ENCODE measurements around the gene FBLN7. TPM values are rescaled to one million over a fixed set of nuclear protein-coding genes. Genes with fewer than 3 reads are reported as not detected.

Gene FBLN7
- total RNA-seq, 1 experiment from 2014 or later: 0.04 TPM

DNA sequence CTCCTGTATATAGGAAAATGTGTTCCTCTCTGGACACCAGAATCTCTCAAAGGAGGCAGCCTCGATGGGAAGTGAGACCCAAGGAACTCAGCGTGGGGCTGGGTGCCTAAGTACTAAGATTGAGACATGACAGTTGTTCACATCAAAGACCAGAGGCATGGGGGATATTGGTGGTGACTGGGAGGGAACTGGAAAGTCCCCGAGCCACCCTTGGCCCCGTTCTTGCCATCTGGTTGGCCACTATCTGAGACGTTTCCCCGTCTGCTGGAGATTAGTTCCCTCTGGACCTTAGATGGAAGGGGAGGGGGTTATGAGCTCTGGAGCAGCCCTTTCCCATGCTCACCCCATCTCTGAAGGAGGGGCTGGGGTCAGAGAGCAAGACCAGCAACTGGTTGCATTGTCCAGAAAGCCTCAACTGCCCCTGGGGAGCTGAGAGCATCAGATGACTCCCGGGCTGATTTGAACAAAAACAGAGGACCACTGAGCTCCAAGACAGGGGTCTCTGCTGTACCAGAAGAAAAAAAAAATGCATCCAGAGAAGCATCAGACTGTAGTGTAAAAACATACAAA, 11.8 kb downstream of the FBLN7 start:
- no peaks in the 10 kb centered on the region for H3K4me1 ChIP-seq
- no peak for DNase-seq
- H3K27ac ChIP-seq: no peak overlapping the region
- no peaks in the 10 kb centered on the region for H3K9me3 ChIP-seq (replicated peaks)
- no peaks in the 10 kb centered on the region for H3K36me3 ChIP-seq
- no peak overlapping the region for H3K4me3 ChIP-seq
- H3K27me3 ChIP-seq: no peaks in the 10 kb centered on the region

DNA sequence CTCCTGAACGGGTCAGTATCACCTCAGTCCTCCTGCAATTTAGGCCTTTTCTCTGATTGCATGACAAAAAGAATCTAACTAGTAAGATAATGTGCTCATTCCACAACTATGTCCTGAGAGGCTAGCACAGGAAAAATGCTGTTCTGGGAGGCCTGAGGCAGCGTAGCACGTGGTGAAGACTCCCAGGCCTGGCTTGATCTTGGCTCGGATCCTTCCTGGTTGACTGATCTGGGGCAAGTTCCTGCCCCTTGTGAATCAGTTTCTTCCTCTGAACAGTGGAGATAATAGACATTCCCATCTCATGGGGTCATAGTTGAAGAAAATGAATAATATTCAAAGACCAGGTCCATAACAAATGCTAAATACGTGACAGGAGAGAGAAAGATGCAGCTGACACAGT, 12.3 kb downstream of the FBLN7 start:
- H3K9me3 ChIP-seq (replicated peaks): no peaks in the 10 kb centered on the region
- H3K27ac ChIP-seq: no peak overlapping the region
- no peaks in the 10 kb centered on the region for H3K36me3 ChIP-seq
- H3K4me1 ChIP-seq: peaks cover 3% of the 10 kb centered on the region
- H3K27me3 ChIP-seq: no peaks in the 10 kb centered on the region
- DNase-seq: no peak
- no peak overlapping the region for H3K4me3 ChIP-seq

DNA sequence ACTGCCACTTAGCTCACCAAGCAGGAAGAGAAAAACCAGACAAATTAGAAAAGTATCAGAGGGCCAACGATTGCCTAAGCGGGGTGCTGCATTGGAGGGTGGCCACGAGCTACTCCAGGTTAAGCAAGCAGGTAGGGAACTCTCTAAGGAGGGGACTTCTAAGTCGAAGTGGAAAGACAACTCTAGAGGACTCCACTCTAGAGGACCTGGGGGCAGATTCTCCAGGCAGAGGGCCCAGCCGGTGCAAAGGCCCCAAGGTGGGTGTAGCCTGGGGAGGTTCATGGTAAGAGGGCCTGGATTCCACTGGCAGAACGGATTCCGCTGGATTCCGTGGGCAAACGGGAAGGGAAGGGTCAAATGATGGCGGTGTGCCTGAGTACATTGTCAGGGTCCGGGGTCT, 12.7 kb downstream of the FBLN7 start:
- DNase-seq: no peak

DNA sequence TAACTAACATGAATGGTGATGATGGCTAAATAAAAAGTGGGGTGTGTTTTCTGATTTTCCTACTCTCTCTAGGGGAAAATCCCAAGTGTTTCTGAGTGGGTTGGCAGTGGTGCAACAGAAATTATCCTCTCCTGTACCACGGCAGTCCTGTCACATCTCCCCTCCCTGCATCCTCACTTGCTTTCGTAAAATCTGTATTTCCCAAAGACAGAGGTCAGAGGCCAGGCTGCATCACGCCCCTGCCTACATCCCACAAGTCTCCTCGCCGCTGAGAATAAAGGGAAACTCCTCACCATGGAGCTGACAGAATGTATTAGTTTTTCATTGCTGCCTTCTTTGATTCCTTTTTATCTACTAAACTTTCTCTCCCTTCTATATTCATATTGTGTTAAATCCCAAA, 13.1 kb downstream of the FBLN7 start:
- H3K36me3 ChIP-seq: no peaks in the 10 kb centered on the region
- peaks cover 4% of the 10 kb centered on the region for H3K4me1 ChIP-seq
- no peak overlapping the region for H3K4me3 ChIP-seq
- no peaks in the 10 kb centered on the region for H3K27me3 ChIP-seq
- no peaks in the 10 kb centered on the region for H3K9me3 ChIP-seq (replicated peaks)
- H3K27ac ChIP-seq: no peak overlapping the region
- DNase-seq: no peak

More for the DNA sequence above, 12.7 kb downstream of the FBLN7 start:
- no peaks in the 10 kb centered on the region for H3K9me3 ChIP-seq (replicated peaks)
- peaks cover 4% of the 10 kb centered on the region for H3K4me1 ChIP-seq
- no peaks in the 10 kb centered on the region for H3K36me3 ChIP-seq
- H3K27me3 ChIP-seq: no peaks in the 10 kb centered on the region
- H3K4me3 ChIP-seq: no peak overlapping the region
- H3K27ac ChIP-seq: no peak overlapping the region

DNA sequence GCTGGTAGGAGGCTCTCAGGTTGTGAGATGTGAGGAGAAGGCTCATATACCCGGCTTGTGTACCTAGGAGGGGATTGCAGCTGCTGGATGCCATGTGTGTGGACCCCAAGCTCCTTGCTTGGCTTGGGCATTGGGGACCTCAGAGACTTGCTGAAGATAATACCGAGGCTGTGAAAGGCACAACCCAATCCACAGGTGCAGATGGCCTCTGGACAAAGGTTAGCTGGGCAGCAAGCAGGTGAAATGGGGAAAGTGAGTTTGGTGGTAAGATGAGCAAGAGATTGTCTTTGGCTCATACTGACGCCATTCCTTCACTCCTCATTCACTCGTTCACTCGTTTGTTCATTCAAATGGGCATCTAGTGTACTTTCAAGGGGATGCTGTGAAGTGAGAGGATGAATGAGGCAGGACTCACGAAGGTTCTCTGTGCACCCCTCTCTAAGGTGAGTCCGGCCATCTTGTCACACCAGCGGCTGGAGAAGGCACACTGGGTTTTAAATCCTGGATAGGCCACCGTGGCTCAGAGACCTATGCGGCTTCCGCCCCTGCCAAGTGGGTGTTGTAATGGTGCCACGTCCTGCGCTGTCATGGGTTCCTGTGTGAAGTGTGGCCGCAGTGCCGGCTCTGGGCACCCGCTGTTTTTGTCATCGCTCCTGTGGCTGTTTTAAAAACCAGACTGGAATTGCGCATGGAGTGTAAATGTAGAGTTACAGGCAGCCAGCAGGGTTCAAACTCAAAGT, 13.7 kb downstream of the FBLN7 start:
- H3K4me1 ChIP-seq: peaks cover 4% of the 10 kb centered on the region
- no peaks in the 10 kb centered on the region for H3K36me3 ChIP-seq
- no peak for DNase-seq
- no peaks in the 10 kb centered on the region for H3K9me3 ChIP-seq (replicated peaks)
- H3K27me3 ChIP-seq: no peaks in the 10 kb centered on the region
- no peak overlapping the region for H3K4me3 ChIP-seq
- no peak overlapping the region for H3K27ac ChIP-seq

DNA sequence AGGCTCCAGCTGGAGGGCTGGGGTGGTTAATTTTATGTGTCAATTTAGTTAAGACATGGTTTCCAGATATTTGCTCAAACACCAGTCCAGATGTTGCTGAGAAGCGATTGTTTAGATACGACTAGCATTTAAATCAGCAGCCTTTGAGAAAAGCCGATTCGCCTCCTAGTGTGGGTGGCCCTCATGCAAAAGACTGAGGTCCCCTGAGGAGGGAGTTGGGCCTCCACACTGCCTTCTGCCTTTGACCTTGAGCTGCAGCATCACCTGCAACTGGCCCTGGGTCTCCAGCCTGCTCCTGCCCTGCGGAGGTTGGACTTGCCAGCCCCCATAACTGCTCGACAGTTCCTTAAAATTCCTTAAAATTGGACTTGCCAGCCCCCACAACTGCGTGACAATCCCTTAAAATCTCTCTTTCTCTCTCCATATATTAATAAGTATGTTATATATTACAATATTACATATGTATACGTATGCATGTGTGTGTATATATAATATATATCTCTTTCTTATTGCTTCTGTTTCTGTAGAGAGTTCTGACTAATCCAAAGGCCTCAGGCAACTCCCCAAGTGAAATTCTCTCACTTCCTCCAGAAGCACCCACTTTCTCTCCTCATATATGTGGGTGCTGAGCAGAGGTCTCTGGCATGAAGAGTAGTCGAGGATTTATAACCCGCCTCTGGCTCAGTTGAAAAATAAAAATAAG, 14.4 kb downstream of the FBLN7 start:
- H3K4me3 ChIP-seq: no peak overlapping the region
- no peaks in the 10 kb centered on the region for H3K27me3 ChIP-seq
- H3K27ac ChIP-seq: no peak overlapping the region
- no peaks in the 10 kb centered on the region for H3K9me3 ChIP-seq (replicated peaks)
- H3K4me1 ChIP-seq: peaks cover 4% of the 10 kb centered on the region
- DNase-seq: no peak
- no peaks in the 10 kb centered on the region for H3K36me3 ChIP-seq

DNA sequence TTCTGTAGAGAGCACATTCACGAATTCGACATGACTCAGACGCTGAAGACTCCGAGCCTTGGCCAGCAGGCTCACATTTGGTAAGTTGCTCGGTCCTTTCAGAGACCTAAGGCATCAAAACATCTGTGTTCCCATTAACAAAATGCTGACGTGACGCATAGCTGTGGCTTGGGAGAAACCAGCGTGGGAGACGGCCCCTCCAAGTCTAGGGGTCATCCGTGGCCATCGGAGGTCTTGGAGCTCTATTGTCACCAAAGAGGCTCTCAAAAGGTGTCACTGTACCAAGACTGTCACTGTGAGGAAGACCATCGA, 14.9 kb downstream of the FBLN7 start:
- H3K27me3 ChIP-seq: no peaks in the 10 kb centered on the region
- H3K9me3 ChIP-seq (replicated peaks): no peaks in the 10 kb centered on the region
- H3K4me3 ChIP-seq: no peak overlapping the region
- no peak overlapping the region for H3K27ac ChIP-seq
- no peak for DNase-seq
- peaks cover 4% of the 10 kb centered on the region for H3K4me1 ChIP-seq
- no peaks in the 10 kb centered on the region for H3K36me3 ChIP-seq

DNA sequence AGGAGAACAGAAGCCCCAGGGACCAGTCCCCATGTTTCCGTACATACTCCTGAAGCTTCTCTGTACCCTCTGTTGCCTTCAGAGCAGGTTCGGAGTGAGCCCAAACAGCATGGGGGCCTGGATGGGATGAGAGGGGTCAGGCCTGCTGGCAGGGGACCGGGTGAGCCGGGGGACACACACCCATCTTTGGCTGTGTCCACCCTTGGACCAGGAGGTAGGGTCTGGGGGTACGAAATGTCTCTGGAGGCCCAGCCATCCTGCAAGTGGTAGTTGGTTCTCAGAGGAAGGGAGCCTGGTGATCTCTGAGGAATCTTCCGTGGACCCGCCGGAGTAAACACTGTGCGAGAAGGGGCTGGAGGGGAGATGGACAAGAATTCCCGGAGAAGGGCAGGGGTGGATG, 15.3 kb downstream of the FBLN7 start:
- DNase-seq: no peak
- H3K27ac ChIP-seq: no peak overlapping the region
- H3K27me3 ChIP-seq: no peaks in the 10 kb centered on the region

DNA sequence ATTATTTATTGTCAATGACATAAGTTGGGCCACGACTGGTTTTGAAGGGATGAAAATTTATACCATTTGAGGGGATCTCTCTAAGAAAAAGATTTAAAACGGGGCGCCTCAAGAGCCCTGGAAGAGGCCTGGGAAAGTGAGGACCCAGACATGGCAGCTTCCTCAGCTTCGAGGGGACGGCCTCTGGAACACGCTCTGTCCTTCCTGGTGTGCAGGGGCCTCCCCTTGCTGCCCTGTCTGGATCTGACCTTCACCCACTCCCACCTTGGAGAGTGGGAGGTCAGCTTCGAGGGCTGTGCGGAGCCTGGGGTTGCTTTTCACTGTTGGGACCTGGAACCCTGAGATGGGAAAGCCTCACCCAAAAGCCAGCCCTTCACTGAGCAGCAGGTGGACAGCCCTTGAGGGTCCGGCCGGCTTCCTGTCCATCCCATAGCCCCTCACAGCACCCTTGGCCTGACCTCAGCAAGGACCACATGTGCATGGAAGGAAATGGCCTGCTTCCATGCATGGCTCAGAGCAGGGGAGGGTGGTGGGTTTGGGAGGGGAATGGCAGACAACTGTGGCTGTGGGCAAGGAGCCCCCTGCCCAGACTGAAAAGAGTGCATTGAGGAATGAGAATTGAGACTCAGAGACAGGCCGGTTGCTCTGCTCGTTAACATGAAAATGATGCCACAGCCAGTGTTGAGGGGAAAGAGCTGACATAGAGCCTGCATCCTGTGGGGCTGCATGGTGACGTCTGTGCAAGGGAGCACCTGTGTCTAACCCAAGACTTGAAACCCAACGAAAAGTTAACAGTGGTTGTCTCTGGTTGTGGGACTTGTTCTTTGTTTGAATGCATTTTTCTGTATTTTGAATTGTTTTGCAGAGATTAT, 16.3 kb downstream of the FBLN7 start:
- H3K27ac ChIP-seq: no peak overlapping the region
- DNase-seq: no peak
- no peak overlapping the region for H3K4me3 ChIP-seq
- no peaks in the 10 kb centered on the region for H3K9me3 ChIP-seq (replicated peaks)
- no peaks in the 10 kb centered on the region for H3K27me3 ChIP-seq
- no peaks in the 10 kb centered on the region for H3K36me3 ChIP-seq
- H3K4me1 ChIP-seq: peaks cover 4% of the 10 kb centered on the region

More for the DNA sequence above, 15.3 kb downstream of the FBLN7 start:
- Histone ChIP-seq H3K4me3 (no peak overlapping the region), H3K9me3 (replicated peaks) (no peaks in the 10 kb centered on the region), H3K36me3 (no peaks in the 10 kb centered on the region), H3K4me1 (peaks cover 4% of the 10 kb centered on the region)

DNA sequence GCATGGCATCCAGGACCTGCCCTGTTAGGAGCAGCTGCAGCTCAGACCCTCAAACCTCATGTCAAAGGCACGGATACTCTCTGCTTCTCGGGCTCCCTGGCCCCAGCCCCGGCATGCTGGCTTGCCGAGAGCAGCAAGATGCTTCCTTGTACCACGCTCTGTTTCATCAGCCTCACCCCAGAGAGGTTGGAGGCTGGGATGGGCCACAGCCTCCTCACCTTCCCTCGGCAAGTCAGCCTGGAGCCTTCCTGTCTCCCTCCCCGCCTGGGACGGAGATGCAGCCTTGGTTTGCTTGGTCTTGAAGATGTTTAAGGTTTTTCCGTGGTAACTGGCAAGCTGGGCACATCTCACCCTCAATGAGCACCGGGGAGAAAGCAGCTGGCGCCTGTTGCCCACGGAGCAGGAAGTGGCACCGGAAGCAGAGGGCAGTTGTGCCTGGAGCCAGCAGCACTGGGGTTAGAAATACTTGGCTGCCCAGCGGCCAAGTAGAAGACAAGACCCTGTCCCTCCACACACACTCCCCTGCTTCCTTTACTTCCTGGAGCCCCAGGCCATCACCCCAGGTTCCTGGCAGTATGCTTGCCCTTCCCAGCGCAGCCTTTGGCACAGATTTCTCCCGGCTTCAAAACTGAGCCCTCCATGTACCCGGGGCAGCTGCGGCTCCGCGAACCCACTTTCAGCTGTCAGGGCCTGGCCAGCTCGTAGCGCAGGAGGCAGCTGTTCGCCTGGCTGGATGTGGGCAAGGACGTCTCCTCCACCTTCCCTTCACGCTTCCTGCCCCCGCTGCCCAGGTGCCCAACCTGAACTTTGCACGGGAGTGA, 17.4 kb downstream of the FBLN7 start:
- peak; percentile 77 to 80 for DNase-seq
- Histone ChIP-seq H3K27ac (peak overlapping the region; percentile 86), H3K9me3 (replicated peaks) (no peaks in the 10 kb centered on the region), H3K4me1 (peaks cover 4% of the 10 kb centered on the region), H3K36me3 (no peaks in the 10 kb centered on the region), H3K27me3 (no peaks in the 10 kb centered on the region), H3K4me3 (peak overlapping the region; percentile 44)

DNA sequence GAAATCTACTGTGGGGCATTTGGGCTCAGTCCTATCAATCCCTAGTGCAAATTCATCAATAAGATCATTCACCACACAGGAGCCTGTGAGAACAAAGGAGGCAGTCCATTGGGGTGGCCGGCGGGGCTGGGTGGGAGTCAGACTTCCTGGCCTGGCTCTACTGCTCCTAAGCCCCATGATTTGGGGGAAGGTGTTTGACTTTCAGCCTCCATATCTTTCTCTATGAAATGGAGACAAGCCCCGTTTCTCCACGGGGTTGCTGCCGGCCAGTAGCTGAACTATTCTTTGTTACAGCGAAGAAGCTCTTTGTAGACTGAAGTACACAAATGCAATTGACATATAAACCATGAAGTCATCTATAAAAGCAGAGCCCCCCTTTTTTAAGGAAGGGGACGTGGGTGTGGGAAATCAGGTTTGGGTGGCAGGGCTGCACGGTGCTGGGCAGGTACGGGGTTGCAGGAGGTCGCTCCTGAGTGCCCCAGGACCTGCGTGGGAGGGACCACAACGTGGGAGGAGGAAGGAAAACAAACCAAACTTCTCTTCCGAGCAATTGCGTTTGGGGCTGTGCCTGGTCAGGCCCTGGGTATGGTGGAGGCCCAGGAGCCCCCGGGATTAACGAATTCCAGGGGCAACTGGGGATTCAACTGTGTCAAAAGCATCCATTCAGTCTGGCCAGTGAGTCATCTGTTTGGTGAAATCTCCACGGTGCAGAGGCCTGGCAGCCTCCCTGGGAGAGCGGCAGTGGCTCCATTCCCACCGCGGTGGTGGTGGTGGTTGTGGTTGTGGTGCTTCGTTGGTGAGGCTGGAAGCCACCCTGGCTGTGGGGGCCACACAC, 18.2 kb downstream of the FBLN7 start:
- Histone ChIP-seq H3K27ac (peak overlapping the region; percentile 86), H3K4me1 (peaks cover 4% of the 10 kb centered on the region)
- peak; percentile 81 to 88 for DNase-seq

DNA sequence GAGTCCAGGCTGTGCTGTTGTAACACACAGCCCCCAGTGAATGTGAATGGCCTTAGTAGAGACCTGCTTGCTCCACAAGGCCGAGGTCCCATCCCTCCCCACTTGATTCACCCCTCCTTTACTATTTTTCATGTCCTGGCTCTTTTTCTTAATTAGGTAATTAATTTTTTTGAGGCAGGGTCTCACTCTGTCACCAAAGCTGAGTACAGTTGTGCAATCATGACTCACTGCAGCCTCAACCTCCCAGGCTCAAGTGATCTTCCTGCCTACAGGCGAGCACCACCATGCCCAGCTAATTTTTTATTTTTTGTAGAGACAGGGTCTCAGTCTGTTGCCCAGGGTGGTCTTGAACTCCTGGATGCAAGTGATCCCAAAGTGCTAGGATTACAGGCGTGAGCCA, 19.3 kb downstream of the FBLN7 start:
- Histone ChIP-seq H3K27ac (no peak overlapping the region), H3K4me1 (peaks cover 4% of the 10 kb centered on the region), H3K9me3 (replicated peaks) (no peaks in the 10 kb centered on the region), H3K36me3 (no peaks in the 10 kb centered on the region), H3K4me3 (no peak overlapping the region), H3K27me3 (no peaks in the 10 kb centered on the region)
- no peak for DNase-seq

More for the DNA sequence above, 18.2 kb downstream of the FBLN7 start:
- peak overlapping the region; percentile 44 for H3K4me3 ChIP-seq
- no peaks in the 10 kb centered on the region for H3K36me3 ChIP-seq
- no peaks in the 10 kb centered on the region for H3K27me3 ChIP-seq
- no peaks in the 10 kb centered on the region for H3K9me3 ChIP-seq (replicated peaks)

DNA sequence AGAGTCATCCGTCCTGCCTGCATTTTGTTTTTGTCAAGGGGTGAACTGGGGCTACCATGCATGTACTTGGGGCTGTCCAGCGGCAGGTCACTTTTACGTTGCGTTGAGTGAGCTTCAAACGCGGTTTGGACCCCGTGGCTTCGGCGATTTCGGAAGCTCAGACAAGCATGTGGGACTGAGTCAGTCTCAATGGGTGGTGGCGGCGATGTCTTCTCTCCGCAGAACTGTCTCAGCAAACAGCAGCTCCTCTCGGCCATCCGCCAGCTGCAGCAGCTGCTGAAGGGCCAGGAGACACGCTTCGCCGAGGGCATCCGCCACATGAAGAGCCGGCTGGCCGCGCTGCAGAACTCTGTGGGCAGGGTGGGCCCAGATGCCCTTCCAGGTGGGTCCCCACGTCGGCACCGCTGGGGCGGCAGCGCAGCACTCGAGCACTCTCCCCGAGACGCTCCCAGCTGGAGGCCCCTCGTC, 21.3 kb downstream of the FBLN7 start:
- Histone ChIP-seq H3K27ac (peak overlapping the region; percentile 31), H3K27me3 (no peaks in the 10 kb centered on the region), H3K36me3 (no peaks in the 10 kb centered on the region), H3K9me3 (replicated peaks) (no peaks in the 10 kb centered on the region), H3K4me3 (peak overlapping the region; percentile 28; the same call in 1 of the 2 replicates), H3K4me1 (peaks cover 4% of the 10 kb centered on the region)
- peak; percentile 69 to 72 for DNase-seq

Data from SJCRH30 (cell line).